ENCODE measurements around the gene DUSP2.

Gene DUSP2

GRCh38 chr2:96113367-96113677 lies 31.9 kb downstream of the DUSP2 start:
- DNase-seq = peak in 1 of 2 donors; percentile 33

GRCh38 chr2:96112501-96113366 lies 32.5 kb downstream of the DUSP2 start:
- no peak for DNase-seq

- peak in 1 of 2 donors; percentile 32 for DNase-seq
Observed at GRCh38 chr2:96111823-96112500, 33.3 kb downstream of the DUSP2 start.

GRCh38 chr2:96111257-96111640 lies 34.0 kb downstream of the DUSP2 start:
- no peak for DNase-seq

- no peak for DNase-seq
Observed at GRCh38 chr2:96110621-96111256, 34.5 kb downstream of the DUSP2 start.

- DNase-seq = no peak
Observed at GRCh38 chr2:96109931-96110511, 35.2 kb downstream of the DUSP2 start.

- DNase-seq = no peak
Observed at GRCh38 chr2:96109361-96109680, 35.9 kb downstream of the DUSP2 start.

GRCh38 chr2:96108541-96109360 lies 36.5 kb downstream of the DUSP2 start:
- no peak for DNase-seq

- DNase-seq = no peak
Observed at GRCh38 chr2:96108151-96108540, 37.1 kb downstream of the DUSP2 start.

GRCh38 chr2:96107708-96108065 lies 37.6 kb downstream of the DUSP2 start:
- no peak for DNase-seq

- DNase-seq = no peak
Observed at GRCh38 chr2:96106991-96107707, 38.1 kb downstream of the DUSP2 start.

- DNase-seq = no peak
Observed at GRCh38 chr2:96105994-96106715, 39.1 kb downstream of the DUSP2 start.

- no peak for DNase-seq
Observed at GRCh38 chr2:96105152-96105915, 39.9 kb downstream of the DUSP2 start.

GRCh38 chr2:96104487-96104861 lies 40.8 kb downstream of the DUSP2 start:
- no peak for DNase-seq

GRCh38 chr2:96103761-96104486 lies 41.3 kb downstream of the DUSP2 start:
- no peak for DNase-seq

- DNase-seq = no peak
Observed at GRCh38 chr2:96103187-96103601, 42.0 kb downstream of the DUSP2 start.

GRCh38 chr2:96102596-96103186 lies 42.5 kb downstream of the DUSP2 start:
- DNase-seq = no peak

- DNase-seq = no peak
Observed at GRCh38 chr2:96100893-96101304, 44.3 kb downstream of the DUSP2 start.
